CD4-positive, CD25-positive, alpha-beta regulatory T cell (primary cell): Measurements from ENCODE around the gene PHOX2A. TPM values are rescaled to one million over a fixed set of nuclear protein-coding genes. Genes with fewer than 3 reads are reported as not detected.
"Not testable (repeated sequence)": the region's sequence is repeated elsewhere in the genome, so short reads cannot be mapped to it uniquely, and the experiment has no call there.

ENCODE experiments used
- ATAC-seq, 2 donors: fragments of 150-1000 bp; cut with Tn5 transposase; one replicate each; pipeline ENCODE4 v1.10.0; 2021; ENCODE audit warnings: low read depth in 2 of 2, moderate number of reproducible peaks in 2 of 2, moderate library complexity in 1 of 2
- DNase-seq, 3 donors: peaks; one replicate each; pipeline versions ENCODE4 v3.0.0 to v3.0.0-alpha.2; 2012 to 2022; ENCODE audit warnings: mixed read lengths in 1 of 3
- H3K27ac ChIP-seq: one replicate; pipeline ENCODE4 v1.7.0; 2013; ENCODE audit warnings: mild to moderate bottlenecking, low read length; ENCODE audit not compliant: insufficient read depth, poor library complexity, severe bottlenecking
- H3K27me3 ChIP-seq: one replicate; pipeline ENCODE4 v1.7.0; 2013; ENCODE audit warnings: low read length; ENCODE audit not compliant: control insufficient read depth, insufficient read depth
- H3K36me3 ChIP-seq: one replicate; pipeline ENCODE4 v1.7.0; 2013; ENCODE audit warnings: mild to moderate bottlenecking, low read length, moderate library complexity; ENCODE audit not compliant: control insufficient read depth, insufficient read depth
- H3K4me1 ChIP-seq: 2 replicates; pipeline ENCODE4 v1.7.0; 2013; ENCODE audit warnings: mild to moderate bottlenecking, low read length; ENCODE audit not compliant: insufficient read depth, control insufficient read depth, poor library complexity, severe bottlenecking
- H3K4me3 ChIP-seq: one replicate; pipeline ENCODE4 v1.7.0; 2013; ENCODE audit warnings: low read depth, mild to moderate bottlenecking, low read length, moderate library complexity
- H3K9me3 ChIP-seq, 2 experiments: 1 replicate in 1 of 2; 2 replicates in 1 of 2; pipeline ENCODE4 v1.7.0; 2013; ENCODE audit warnings: low read length in 2 of 2, mild to moderate bottlenecking in 1 of 2, moderate library complexity in 1 of 2; ENCODE audit not compliant: control insufficient read depth in 2 of 2
- H3K27ac Mint-ChIP-seq, 3 donors: one replicate each; pipeline ENCODE4 v1.8.0; 2020 to 2022; ENCODE audit warnings: mild to moderate bottlenecking in 3 of 3, mixed read lengths in 3 of 3, moderate library complexity in 2 of 3
- H3K27me3 Mint-ChIP-seq: one replicate; pipeline ENCODE4 v1.8.0; 2022; ENCODE audit warnings: mild to moderate bottlenecking, mixed read lengths
- H3K36me3 Mint-ChIP-seq: one replicate; pipeline ENCODE4 v1.8.0; 2020; ENCODE audit warnings: mixed read lengths
- H3K4me1 Mint-ChIP-seq, 4 donors: one replicate each; pipeline ENCODE4 v1.8.0; 2020 to 2022; ENCODE audit warnings: mixed read lengths in 4 of 4, mild to moderate bottlenecking in 1 of 4
- H3K4me3 Mint-ChIP-seq, 4 donors: one replicate each; pipeline ENCODE4 v1.8.0; 2020 to 2022; ENCODE audit warnings: mild to moderate bottlenecking in 4 of 4, mixed read lengths in 4 of 4, moderate library complexity in 3 of 4
- H3K9me3 Mint-ChIP-seq, 7 donors: one replicate each; pipeline ENCODE4 v1.8.0; 2020 to 2022; ENCODE audit warnings: mixed read lengths in 7 of 7, mild to moderate bottlenecking in 3 of 7, moderate library complexity in 2 of 7
- polyA plus RNA-seq, 4 donors: library from polyadenylated mRNA; unstranded; fragments of 300-500 nt; fragmentation: Illumina TruSeq; gene quantifications; one replicate each; pipeline ENCODE4 v1.2.3, GENCODE V29; 2021
- total RNA-seq: library from RNA; stranded (reverse); gene quantifications from one replicate; pipeline ENCODE4 v1.2.3, GENCODE V29; 2022

PHOX2A gene
- total and polyA plus RNA-seq, 5 donors from 2014 or later = not detected

DNA sequence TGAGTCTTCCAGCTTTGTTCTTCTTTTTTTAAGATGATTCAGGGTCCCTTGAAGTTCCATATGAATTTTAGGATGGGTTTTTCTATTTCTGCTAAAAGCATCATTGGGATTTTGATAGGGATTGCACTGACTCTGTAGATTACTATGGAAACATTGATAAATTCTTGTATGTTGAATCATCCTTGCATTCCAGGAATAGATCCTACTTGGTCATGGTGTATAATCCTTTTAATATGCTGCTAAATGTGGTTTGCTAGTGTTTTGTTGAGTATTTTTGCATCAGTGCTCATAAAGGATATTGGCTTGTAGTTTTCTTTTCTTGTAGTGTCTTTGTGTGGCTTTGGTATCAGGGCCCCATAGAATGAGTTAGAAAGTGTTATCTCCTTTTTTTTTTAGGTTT lies 34.9 kb upstream of the PHOX2A start:
- Mint-ChIP-seq H3K36me3 (no peaks in the 10 kb centered on the region), H3K4me3 (no peak overlapping the region), H3K27me3 (peaks cover 46% of the 10 kb centered on the region), H3K27ac (no peak overlapping the region), H3K4me1 (no peaks in the 10 kb centered on the region), H3K9me3 (peaks cover 0 to 2% (median 0%) of the 10 kb centered on the region in 7 donors)
- Histone ChIP-seq H3K4me3 (no peak overlapping the region), H3K27ac (no peak overlapping the region), H3K9me3 (peaks cover 0 to 2% of the 10 kb centered on the region in 2 experiments), H3K27me3 (peaks cover 12% of the 10 kb centered on the region), H3K36me3 (no peaks in the 10 kb centered on the region), H3K4me1 (no peaks in the 10 kb centered on the region)
- no peak for DNase-seq
- ATAC-seq = no peak

GRCh38 chr11:72274435-72274834 lies 30.5 kb upstream of the PHOX2A start:
- H3K27me3 ChIP-seq = peaks cover 5% of the 10 kb centered on the region
- Mint-ChIP-seq H3K27ac (no peak overlapping the region), H3K4me1 (peaks cover 0 to 7% (median under 1%) of the 10 kb centered on the region in 4 donors), H3K9me3 (no peaks in the 10 kb centered on the region), H3K27me3 (peaks cover 24% of the 10 kb centered on the region), H3K36me3 (no peaks in the 10 kb centered on the region), H3K4me3 (no peak overlapping the region)
- no peak for ATAC-seq
- no peak overlapping the region for H3K27ac ChIP-seq
- no peak for DNase-seq
- no peaks in the 10 kb centered on the region for H3K4me1 ChIP-seq
- H3K36me3 ChIP-seq = no peaks in the 10 kb centered on the region
- H3K4me3 ChIP-seq = no peak overlapping the region
- H3K9me3 ChIP-seq = no peaks in the 10 kb centered on the region

DNA sequence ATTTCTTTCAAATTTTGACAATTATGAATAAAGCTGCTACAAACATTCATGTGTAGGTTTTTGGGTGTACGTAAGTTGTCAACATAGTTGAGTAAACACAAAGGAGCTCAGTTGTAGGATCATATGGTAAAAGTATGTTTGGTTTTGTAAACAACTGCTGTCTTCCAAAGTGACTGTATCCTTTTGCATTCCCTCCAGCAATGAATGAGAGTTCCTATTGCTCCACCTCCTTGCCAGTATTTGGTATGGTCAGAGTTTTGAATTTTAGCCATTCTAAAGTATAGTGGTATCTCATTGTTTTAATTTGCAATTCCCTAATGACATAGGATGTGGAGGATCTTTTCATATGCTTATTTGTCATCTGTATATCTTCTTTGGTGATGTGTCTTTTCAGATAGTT lies 28.0 kb upstream of the PHOX2A start:
- Mint-ChIP-seq H3K4me1 (peaks cover 0 to 11% (median 2%) of the 10 kb centered on the region in 4 donors), H3K36me3 (peaks cover 3% of the 10 kb centered on the region), H3K4me3 (no peak overlapping the region), H3K27ac (no peak overlapping the region), H3K27me3 (peaks cover 26% of the 10 kb centered on the region), H3K9me3 (no peaks in the 10 kb centered on the region)
- Histone ChIP-seq H3K4me1 (no peaks in the 10 kb centered on the region), H3K4me3 (no peak overlapping the region), H3K27me3 (peaks cover 7% of the 10 kb centered on the region), H3K36me3 (no peaks in the 10 kb centered on the region), H3K9me3 (no peaks in the 10 kb centered on the region), H3K27ac (no peak overlapping the region)
- ATAC-seq (no peak), DNase-seq (no peak)

GRCh38 chr11:72267956-72268617 lies 24.1 kb upstream of the PHOX2A start:
- Mint-ChIP-seq H3K9me3 (no peaks in the 10 kb centered on the region), H3K4me1 (peaks cover 0 to 6% (median 2%) of the 10 kb centered on the region in 4 donors), H3K27me3 (peaks cover 38% of the 10 kb centered on the region), H3K27ac (no peak overlapping the region), H3K36me3 (peaks cover 3% of the 10 kb centered on the region), H3K4me3 (peak overlapping the region in 1 of 4 donors; percentile 29)
- Histone ChIP-seq H3K4me1 (no peaks in the 10 kb centered on the region), H3K9me3 (no peaks in the 10 kb centered on the region), H3K4me3 (no peak overlapping the region), H3K27ac (no peak overlapping the region), H3K27me3 (peaks cover 7% of the 10 kb centered on the region), H3K36me3 (no peaks in the 10 kb centered on the region)
- ATAC-seq (no peak), DNase-seq (no peak)

- H3K4me1 ChIP-seq, ATAC-seq, H3K36me3 ChIP-seq: not testable (repeated sequence)
Observed at GRCh38 chr11:72266960-72267359, 23.0 kb upstream of the PHOX2A start.

DNA sequence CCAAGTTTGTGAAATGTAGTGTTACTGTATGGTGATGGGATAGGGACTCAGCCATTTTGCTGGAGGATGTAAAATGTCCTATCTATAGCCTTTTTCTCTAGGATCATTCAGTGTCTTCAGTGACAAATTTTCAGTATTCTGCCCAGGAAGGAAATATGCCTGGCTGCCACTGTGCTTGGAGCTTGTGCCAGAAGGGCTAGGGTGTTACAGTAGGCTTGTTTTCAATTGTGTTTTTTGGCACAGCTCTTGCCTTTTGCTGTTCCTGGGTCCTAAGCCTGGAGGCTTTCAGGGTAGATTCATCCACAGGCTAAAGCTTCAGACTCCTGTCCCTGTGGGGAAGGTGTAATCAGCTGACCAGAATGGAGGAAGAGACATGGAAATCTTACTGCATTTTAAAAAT lies 22.0 kb upstream of the PHOX2A start:
- no peaks in the 10 kb centered on the region for H3K9me3 ChIP-seq
- H3K27me3 Mint-ChIP-seq = peaks cover 44% of the 10 kb centered on the region
- ATAC-seq (no peak), DNase-seq (no peak)
- no peaks in the 10 kb centered on the region for H3K4me1 ChIP-seq
- H3K4me1 Mint-ChIP-seq = peaks cover 0 to 6% (median 3%) of the 10 kb centered on the region in 4 donors
- peaks cover 7% of the 10 kb centered on the region for H3K27me3 ChIP-seq
- H3K36me3 Mint-ChIP-seq = peaks cover 3% of the 10 kb centered on the region
- H3K36me3 ChIP-seq = no peaks in the 10 kb centered on the region
- peak overlapping the region in 1 of 3 donors; percentile 62 for H3K27ac Mint-ChIP-seq
- H3K27ac ChIP-seq = no peak overlapping the region
- H3K4me3 Mint-ChIP-seq = no peak overlapping the region
- no peaks in the 10 kb centered on the region for H3K9me3 Mint-ChIP-seq
- H3K4me3 ChIP-seq = no peak overlapping the region

More at GRCh38 chr11:72266960-72267359, 23.0 kb upstream of the PHOX2A start:
- H3K4me1 Mint-ChIP-seq, H3K4me3 ChIP-seq, H3K27ac ChIP-seq, H3K27me3 ChIP-seq, H3K9me3 Mint-ChIP-seq, H3K4me3 Mint-ChIP-seq, H3K27ac Mint-ChIP-seq, H3K9me3 ChIP-seq, H3K36me3 Mint-ChIP-seq, DNase-seq: not testable (repeated sequence)
- H3K27me3 Mint-ChIP-seq = peaks cover 44% of the 10 kb centered on the region

DNA sequence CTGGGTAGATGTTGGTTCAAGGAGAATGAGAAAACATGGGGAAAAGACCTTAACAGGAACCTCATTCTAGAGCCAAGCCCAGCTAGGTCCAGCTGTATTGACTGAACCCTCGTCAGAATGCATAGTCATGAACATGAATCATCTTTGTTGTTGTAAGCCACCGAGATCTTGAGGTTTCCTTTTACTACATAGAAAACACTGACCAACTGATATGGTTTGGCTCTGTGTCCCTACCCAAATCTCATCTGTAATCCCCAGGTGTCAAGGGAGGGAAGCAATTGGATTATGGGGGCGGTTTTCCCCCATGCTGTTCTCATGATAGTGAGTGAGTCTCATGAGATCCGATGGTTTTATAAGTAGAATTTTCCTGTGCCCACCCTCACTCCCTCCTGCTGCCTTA lies 19.4 kb upstream of the PHOX2A start:
- H3K27me3 Mint-ChIP-seq = peaks cover 42% of the 10 kb centered on the region

DNA sequence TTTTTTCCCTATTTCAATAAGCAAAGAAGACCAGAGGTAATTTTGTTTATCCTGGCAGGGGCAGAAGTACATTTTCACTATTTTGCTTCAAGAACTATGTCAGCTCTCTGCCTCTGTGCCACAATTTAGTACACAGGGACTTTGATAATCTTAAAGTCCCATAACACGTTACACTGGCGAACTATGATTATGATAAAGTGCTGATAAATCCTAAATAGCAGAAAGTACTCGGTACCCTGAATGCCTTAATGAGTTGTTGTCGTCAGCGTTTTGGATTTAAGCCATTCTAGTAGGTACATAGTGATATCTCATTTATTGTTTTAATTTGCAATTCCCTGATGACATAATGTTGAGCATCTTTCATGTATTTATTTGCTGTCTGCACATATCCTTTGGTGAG lies 16.6 kb upstream of the PHOX2A start:
- no peak overlapping the region for H3K4me3 ChIP-seq
- no peaks in the 10 kb centered on the region for H3K36me3 ChIP-seq
- no peak for ATAC-seq
- H3K4me1 ChIP-seq = no peaks in the 10 kb centered on the region
- peaks cover 31% of the 10 kb centered on the region for H3K27me3 Mint-ChIP-seq
- no peak for DNase-seq
- H3K9me3 ChIP-seq = no peaks in the 10 kb centered on the region
- H3K4me1 Mint-ChIP-seq = peaks cover 0 to 2% (median 0%) of the 10 kb centered on the region in 4 donors
- no peak overlapping the region for H3K27ac Mint-ChIP-seq
- H3K9me3 Mint-ChIP-seq = no peaks in the 10 kb centered on the region
- no peaks in the 10 kb centered on the region for H3K36me3 Mint-ChIP-seq
- peaks cover 5% of the 10 kb centered on the region for H3K27me3 ChIP-seq
- H3K27ac ChIP-seq = no peak overlapping the region
- H3K4me3 Mint-ChIP-seq = no peak overlapping the region

More for the DNA sequence above, 19.4 kb upstream of the PHOX2A start:
- DNase-seq (no peak), ATAC-seq (no peak)
- no peaks in the 10 kb centered on the region for H3K9me3 ChIP-seq
- no peak overlapping the region for H3K4me3 ChIP-seq
- no peaks in the 10 kb centered on the region for H3K4me1 ChIP-seq
- H3K4me3 Mint-ChIP-seq = no peak overlapping the region
- H3K9me3 Mint-ChIP-seq = no peaks in the 10 kb centered on the region
- H3K27ac Mint-ChIP-seq = no peak overlapping the region
- H3K4me1 Mint-ChIP-seq = peaks cover 0 to 2% (median 0%) of the 10 kb centered on the region in 4 donors
- H3K36me3 Mint-ChIP-seq = no peaks in the 10 kb centered on the region
- no peak overlapping the region for H3K27ac ChIP-seq
- no peaks in the 10 kb centered on the region for H3K36me3 ChIP-seq
- peaks cover 8% of the 10 kb centered on the region for H3K27me3 ChIP-seq
